HepG2 (cell line): ENCODE results near the gene PSEN1. TPM values are rescaled to one million over a fixed set of nuclear protein-coding genes. Genes with fewer than 3 reads are reported as not detected.

ENCODE experiments used
- ATAC-seq: fragments of 200-7000 bp; cut with Tn5 transposase; 3 replicates; pipeline ENCODE4 v1.9.1; 2020; ENCODE audit warnings: mild to moderate bottlenecking, moderate library complexity
- BruUV-seq: library from RNA; stranded (reverse); fragments of 400-500 nt; replicated peaks from 2 replicates; lab custom pipeline; 2021; lab: Mats Ljungman, UMichigan
- CTCF ChIA-PET: fragments of 300-600 bp; formaldehyde crosslinking; extraction: SDS; loops from one replicate; lab custom pipeline; 2021; ENCODE audit warnings: low total read pairs, inconsistent platforms, low intra/inter-chr PET ratio; lab: Yijun Ruan, JAX
- POLR2A ChIA-PET: fragments of 350-600 bp; sonication (Branson Sonifier 250); formaldehyde crosslinking; loops from one replicate; lab custom pipeline; 2020; ENCODE audit warnings: antibody characterized with exemption, inconsistent platforms; lab: Yijun Ruan, JAX
- DNase-seq: peaks from one replicate; pipeline ENCODE4 v3.0.0-alpha.2; 2015; ENCODE audit warnings: low spot score
- FAIRE-seq: peaks from 3 replicates; lab custom pipeline; 2011; peaks lifted over from hg19 to GRCh38; lab: Jason Lieb, UNC
- H2AFZ ChIP-seq: one replicate; pipeline ENCODE4 v1.6.1; 2011; ENCODE audit warnings: low read length, inconsistent platforms
- H3K27ac ChIP-seq: fragments of 300-600 bp; 3 replicates; pipeline ENCODE4 v1.8.0; 2011; ENCODE audit warnings: mixed run types, mild to moderate bottlenecking, mixed read lengths, low read length, inconsistent platforms; ENCODE audit not compliant: insufficient read depth; ENCODE audit errors: extremely low read length
- H3K27me3 ChIP-seq, 2 experiments: fragments of 200-600 bp in 1 of 2; 2 replicates in 1 of 2; 3 replicates in 1 of 2; pipeline versions ENCODE4 v1.6.0 to v1.8.0; 2011; ENCODE audit warnings: low read length in 2 of 2, mild to moderate bottlenecking in 2 of 2, moderate library complexity in 2 of 2, inconsistent platforms in 1 of 2; ENCODE audit not compliant: insufficient read depth in 2 of 2, control insufficient read depth in 1 of 2
- H3K36me3 ChIP-seq, 2 experiments: fragments of 200-600 bp in 1 of 2; replicated peaks in 1 of 2; 2 replicates in 1 of 2; 3 replicates in 1 of 2; pipeline versions ENCODE4 v1.5.1 to v1.8.0; 2011; ENCODE audit warnings: low read length in 2 of 2, inconsistent platforms in 1 of 2; ENCODE audit not compliant: insufficient read depth in 2 of 2, control insufficient read depth in 1 of 2
- H3K4me1 ChIP-seq: 2 replicates; pipeline ENCODE4 v1.5.1; 2012; ENCODE audit warnings: low read length, inconsistent platforms; ENCODE audit not compliant: insufficient read depth
- H3K4me2 ChIP-seq: 2 replicates; pipeline ENCODE4 v1.6.0; 2011; ENCODE audit warnings: low read depth, low read length, inconsistent platforms
- H3K4me3 ChIP-seq, 3 experiments: fragments of 200-600 bp in 1 of 3; sonication (generic), shearing (Covaris generic) in 1 of 3; replicated peaks in 1 of 3; 2 replicates each; pipeline ENCODE4 v1.5.1; 2011 to 2016; ENCODE audit warnings: low read length in 3 of 3, inconsistent platforms in 2 of 3, low read depth in 2 of 3, mild to moderate bottlenecking in 2 of 3, control low read depth in 1 of 3, mixed read lengths in 1 of 3; ENCODE audit not compliant: insufficient read depth in 1 of 3
- H3K79me2 ChIP-seq: one replicate; pipeline ENCODE4 v1.6.1; 2011; ENCODE audit warnings: low read length, inconsistent platforms; ENCODE audit not compliant: insufficient read depth
- H3K9ac ChIP-seq: 2 replicates; pipeline ENCODE4 v1.6.0; 2011; ENCODE audit warnings: mild to moderate bottlenecking, low read depth, low read length, inconsistent platforms; ENCODE audit not compliant: insufficient read depth
- H3K9me3 ChIP-seq: 2 replicates; pipeline ENCODE4 v1.5.1; 2012; ENCODE audit warnings: mild to moderate bottlenecking, low read length
- H4K20me1 ChIP-seq: 2 replicates; pipeline ENCODE4 v1.6.0; 2011; ENCODE audit warnings: inconsistent platforms, mild to moderate bottlenecking, low read length, moderate library complexity; ENCODE audit not compliant: insufficient read depth
- CENPT ChIP-seq: sonication (generic); formaldehyde crosslinking; IDR thresholded peaks from 2 replicates; pipeline ENCODE4 v1.8.0; 2022; ENCODE audit warnings: low read depth, mild to moderate bottlenecking, moderate library complexity, missing genetic modification reagents
- ELF3 ChIP-seq: IDR thresholded peaks from 2 replicates; pipeline ENCODE4 v1.6.1; 2016; ENCODE audit warnings: missing genetic modification reagents, missing compliant biosample characterization
- HCFC1 ChIP-seq: fragments of 150-350 bp; IDR thresholded peaks from 2 replicates; pipeline ENCODE4 v1.6.1; 2014; ENCODE audit warnings: low read depth, low read length
- NCOA2 ChIP-seq: sonication (generic); formaldehyde crosslinking; IDR thresholded peaks from 2 replicates; pipeline ENCODE4 v1.8.0; 2022; ENCODE audit warnings: inconsistent platforms
- PPARG ChIP-seq: conservative IDR thresholded peaks from 2 replicates; pipeline ENCODE4 v1.6.1; 2016; ENCODE audit warnings: missing biosample characterization, missing genetic modification reagents
- SP5 ChIP-seq: IDR thresholded peaks from 2 replicates; pipeline ENCODE4 v1.6.1; 2016; ENCODE audit warnings: low read depth, borderline replicate concordance
- TMF1 ChIP-seq: sonication (generic); formaldehyde crosslinking; IDR thresholded peaks from 2 replicates; pipeline ENCODE4 v1.8.1; 2022; ENCODE audit warnings: low read depth, missing genetic modification reagents
- ZBTB38 ChIP-seq: sonication (generic); formaldehyde crosslinking; IDR thresholded peaks from 2 replicates; pipeline ENCODE4 v1.5.1; 2020; ENCODE audit warnings: mild to moderate bottlenecking, missing genetic modification reagents
- ZNF549 ChIP-seq: sonication (generic); formaldehyde crosslinking; IDR thresholded peaks from 2 replicates; pipeline ENCODE4 v1.5.0; 2020; ENCODE audit warnings: missing genetic modification reagents
- WGBS: methylation state at CpG from one replicate; pipeline ENCODE4 v1.1.6; 2017; ENCODE audit warnings: low lambda C conversion rate; 5-methylcytosine and 5-hydroxymethylcytosine counted together
- in situ Hi-C: cut with HindIII; loops from 2 replicates; pipeline ENCODE4 v1.10.0; 2017; ENCODE audit warnings: low pct_unique_long_range_greater_than_20kb; ENCODE audit not compliant: extremely low pct_ligation_motif_present
- intact Hi-C: fragments of 100-400 bp; cut with micrococcal nuclease; formaldehyde crosslinking; loops from one replicate; pipeline ENCODE4 v1.10.0; 2022; ENCODE audit not compliant: unreplicated experiment
- polyA plus RNA-seq, 8 experiments: library from polyadenylated mRNA; depleted of rRNA in 3 of 8; stranded (reverse) in 7 of 8; unstranded in 1 of 8; fragments of >200 nt; fragmentation: Illumina TruSeq in 4 of 8; extraction: Trizol in 4 of 8; gene quantifications; 2 replicates each; pipeline versions ENCODE4 v1.2.1 to v1.2.3, GENCODE V29; 2011 to 2016; ENCODE audit warnings: low read depth in 4 of 8, missing spikeins in 1 of 8, mixed read lengths in 1 of 8; ENCODE audit not compliant: insufficient read depth in 1 of 8
- total RNA-seq, 5 experiments: library from RNA; depleted of rRNA; stranded (reverse); fragments of >200 nt; fragmentation: Illumina TruSeq; extraction: Trizol; gene quantifications; 2 replicates each; pipeline ENCODE4 v1.2.3, GENCODE V29; 2016; ENCODE audit warnings: low read depth in 1 of 5
- TF ChIP-seq, protein P1 (sequence below): sonication (generic); formaldehyde crosslinking; IDR thresholded peaks from 2 replicates; pipeline ENCODE4 v1.9.0; 2021; ENCODE audit warnings: mild to moderate bottlenecking, missing genetic modification reagents

PSEN1 gene
- total and polyA plus RNA-seq, 2 of the 13 experiments (the other 11 are each of a cell fraction or from before 2014, with no cell fraction given), result 12.5 to 26.6 TPM

DNA sequence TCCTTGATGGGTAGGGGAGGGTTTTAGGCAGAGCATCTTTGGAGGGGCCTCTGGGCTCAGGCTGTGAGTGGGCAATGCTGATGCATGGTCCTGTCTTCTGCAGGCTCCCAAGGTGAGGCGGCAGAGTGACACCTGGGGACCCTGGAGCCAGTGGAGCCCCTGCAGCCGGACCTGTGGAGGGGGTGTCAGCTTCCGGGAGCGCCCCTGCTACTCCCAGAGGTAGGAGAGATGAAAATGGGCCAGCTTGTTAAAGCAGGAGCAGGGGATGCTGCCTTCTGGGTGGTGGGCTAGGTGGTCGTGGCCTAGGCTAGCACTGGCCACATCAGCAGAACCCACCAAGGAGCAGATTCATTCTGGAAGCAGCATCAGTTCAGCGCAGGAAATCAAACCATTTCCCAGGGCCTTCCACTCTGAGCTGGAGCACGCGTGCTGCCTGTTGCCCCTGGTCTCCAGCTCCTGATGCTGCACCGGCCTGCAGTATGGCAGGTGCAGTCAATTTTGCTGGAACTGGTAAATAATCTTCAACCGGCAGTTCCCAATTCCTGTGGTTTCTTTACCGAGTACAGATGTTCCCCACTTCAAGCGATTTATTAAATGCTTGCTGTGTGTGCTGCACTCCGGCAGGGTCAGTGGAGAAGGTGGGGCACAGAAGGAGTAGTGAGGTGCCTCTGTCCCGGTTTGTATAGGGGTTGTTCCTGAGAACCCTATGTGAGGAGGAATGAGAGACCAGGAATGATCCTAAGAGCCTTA lies 108.4 kb downstream of the PSEN1 start (continued):
- no peak for TF ChIP-seq HCFC1
- TF ChIP-seq CENPT (CRISPR knock-in tag), result no peak
- TF ChIP-seq ELF3, result no peak
- no peak for TF ChIP-seq PPARG (CRISPR knock-in tag)
- TF ChIP-seq ZNF549 (CRISPR knock-in tag), result no peak
- no peak for TF ChIP-seq ZBTB38
- no peak for TF ChIP-seq TMF1

DNA sequence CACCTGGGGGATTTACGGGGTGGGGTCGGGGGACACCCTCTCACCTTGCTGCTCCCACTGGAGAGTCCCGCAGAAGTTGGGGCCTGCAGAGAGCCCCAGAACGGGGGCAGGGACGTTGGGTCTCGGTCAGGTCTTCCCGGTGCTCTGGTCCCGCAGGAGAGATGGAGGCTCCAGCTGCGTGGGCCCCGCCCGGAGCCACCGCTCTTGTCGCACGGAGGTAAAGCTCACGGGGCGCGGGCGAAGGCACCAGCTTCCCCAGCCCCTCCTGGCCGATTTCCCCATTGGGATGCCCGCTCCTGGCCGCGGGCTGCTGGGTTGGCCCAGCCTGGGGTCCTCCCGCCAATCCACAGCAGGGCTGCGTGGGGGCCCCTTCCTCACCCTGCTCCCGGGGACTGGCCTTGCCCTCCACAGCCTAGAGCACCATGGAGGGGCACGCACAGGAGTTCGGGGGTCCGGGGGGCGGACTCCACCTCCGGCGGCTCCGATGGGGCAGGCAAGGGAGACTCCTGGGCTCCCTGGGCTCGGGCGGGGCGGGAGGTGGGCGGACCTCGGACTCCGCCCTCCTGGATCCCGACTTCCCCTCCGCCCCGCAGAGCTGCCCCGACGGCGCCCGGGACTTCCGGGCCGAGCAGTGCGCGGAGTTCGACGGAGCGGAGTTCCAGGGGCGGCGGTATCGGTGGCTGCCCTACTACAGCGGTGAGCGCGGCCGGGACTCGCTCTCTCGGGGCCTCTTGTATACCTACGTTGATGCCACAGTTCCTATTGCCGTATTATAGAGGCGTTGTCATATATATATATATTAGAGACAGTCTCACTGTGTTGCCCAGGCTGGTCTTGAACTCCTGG lies 109.4 kb downstream of the PSEN1 start:
- Histone ChIP-seq H3K4me3 (no peak overlapping the region), H3K27ac (no peak overlapping the region), H2AFZ (no peak overlapping the region), H3K9me3 (no peaks in the 10 kb centered on the region), H3K27me3 (peaks cover 12 to 35% of the 10 kb centered on the region in 2 experiments), H3K79me2 (no peaks in the 10 kb centered on the region), H4K20me1 (no peaks in the 10 kb centered on the region), H3K4me2 (no peak overlapping the region), H3K9ac (no peak overlapping the region), H3K4me1 (no peaks in the 10 kb centered on the region), H3K36me3 (no peaks in the 10 kb centered on the region)
- TF ChIP-seq SP5 (CRISPR knock-in tag) (no peak), NCOA2 (CRISPR knock-in tag) (no peak)
- TF ChIP-seq, protein P1, sequence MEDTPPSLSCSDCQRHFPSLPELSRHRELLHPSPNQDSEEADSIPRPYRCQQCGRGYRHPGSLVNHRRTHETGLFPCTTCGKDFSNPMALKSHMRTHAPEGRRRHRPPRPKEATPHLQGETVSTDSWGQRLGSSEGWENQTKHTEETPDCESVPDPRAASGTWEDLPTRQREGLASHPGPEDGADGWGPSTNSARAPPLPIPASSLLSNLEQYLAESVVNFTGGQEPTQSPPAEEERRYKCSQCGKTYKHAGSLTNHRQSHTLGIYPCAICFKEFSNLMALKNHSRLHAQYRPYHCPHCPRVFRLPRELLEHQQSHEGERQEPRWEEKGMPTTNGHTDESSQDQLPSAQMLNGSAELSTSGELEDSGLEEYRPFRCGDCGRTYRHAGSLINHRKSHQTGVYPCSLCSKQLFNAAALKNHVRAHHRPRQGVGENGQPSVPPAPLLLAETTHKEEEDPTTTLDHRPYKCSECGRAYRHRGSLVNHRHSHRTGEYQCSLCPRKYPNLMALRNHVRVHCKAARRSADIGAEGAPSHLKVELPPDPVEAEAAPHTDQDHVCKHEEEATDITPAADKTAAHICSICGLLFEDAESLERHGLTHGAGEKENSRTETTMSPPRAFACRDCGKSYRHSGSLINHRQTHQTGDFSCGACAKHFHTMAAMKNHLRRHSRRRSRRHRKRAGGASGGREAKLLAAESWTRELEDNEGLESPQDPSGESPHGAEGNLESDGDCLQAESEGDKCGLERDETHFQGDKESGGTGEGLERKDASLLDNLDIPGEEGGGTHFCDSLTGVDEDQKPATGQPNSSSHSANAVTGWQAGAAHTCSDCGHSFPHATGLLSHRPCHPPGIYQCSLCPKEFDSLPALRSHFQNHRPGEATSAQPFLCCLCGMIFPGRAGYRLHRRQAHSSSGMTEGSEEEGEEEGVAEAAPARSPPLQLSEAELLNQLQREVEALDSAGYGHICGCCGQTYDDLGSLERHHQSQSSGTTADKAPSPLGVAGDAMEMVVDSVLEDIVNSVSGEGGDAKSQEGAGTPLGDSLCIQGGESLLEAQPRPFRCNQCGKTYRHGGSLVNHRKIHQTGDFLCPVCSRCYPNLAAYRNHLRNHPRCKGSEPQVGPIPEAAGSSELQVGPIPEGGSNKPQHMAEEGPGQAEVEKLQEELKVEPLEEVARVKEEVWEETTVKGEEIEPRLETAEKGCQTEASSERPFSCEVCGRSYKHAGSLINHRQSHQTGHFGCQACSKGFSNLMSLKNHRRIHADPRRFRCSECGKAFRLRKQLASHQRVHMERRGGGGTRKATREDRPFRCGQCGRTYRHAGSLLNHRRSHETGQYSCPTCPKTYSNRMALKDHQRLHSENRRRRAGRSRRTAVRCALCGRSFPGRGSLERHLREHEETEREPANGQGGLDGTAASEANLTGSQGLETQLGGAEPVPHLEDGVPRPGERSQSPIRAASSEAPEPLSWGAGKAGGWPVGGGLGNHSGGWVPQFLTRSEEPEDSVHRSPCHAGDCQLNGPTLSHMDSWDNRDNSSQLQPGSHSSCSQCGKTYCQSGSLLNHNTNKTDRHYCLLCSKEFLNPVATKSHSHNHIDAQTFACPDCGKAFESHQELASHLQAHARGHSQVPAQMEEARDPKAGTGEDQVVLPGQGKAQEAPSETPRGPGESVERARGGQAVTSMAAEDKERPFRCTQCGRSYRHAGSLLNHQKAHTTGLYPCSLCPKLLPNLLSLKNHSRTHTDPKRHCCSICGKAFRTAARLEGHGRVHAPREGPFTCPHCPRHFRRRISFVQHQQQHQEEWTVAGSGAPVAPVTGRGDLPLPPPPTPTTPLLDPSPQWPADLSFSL (CRISPR knock-in tag), result no peak
- BruUV-seq, result no TSS peak
- CTCF ChIA-PET, result no interaction called here
- intact Hi-C loops (no loop called here), in situ Hi-C loops (no loop called here)
- WGBS, result 70% methylated on average over 40 of the region's 64 CpGs
- DNase-seq (no peak), FAIRE-seq (no peak), ATAC-seq (no peak)
- POLR2A ChIA-PET, result no interaction called here
